Head of caudate nucleus (tissue), 42 donors: ENCODE data around the gene CMTM4.
"Not testable (repeated sequence)": the region's sequence is repeated elsewhere in the genome, so short reads cannot be mapped to it uniquely, and the experiment has no call there.

Experiments
- DNase-seq, 42 donors: peaks; one replicate each; pipeline versions ENCODE4 v3.0.0 to v3.0.0-alpha.2; 2020 to 2021; ENCODE audit warnings: mixed read lengths in 7 of 42
- intact Hi-C: fragments of 100-400 bp; cut with DNase I; formaldehyde crosslinking; loops from one replicate; pipeline ENCODE4 v1.15.0; 2022

Gene CMTM4

GRCh38 chr16:66605979-66606751 is 90.4 kb downstream of the CMTM4 start:
- intact Hi-C loops = loop anchor here (10.0 kb wide), 2 partner anchors 109 to 259 kb away; no protein-coding TSS in a partner anchor
- DNase-seq = peak in 1 of 42 donors; percentile 34

GRCh38 chr16:66605177-66605978 is 91.2 kb downstream of the CMTM4 start:
- intact Hi-C loops = loop anchor here (10.0 kb wide), 2 partner anchors 109 to 259 kb away; no protein-coding TSS in a partner anchor

GRCh38 chr16:66604376-66605176 is 92.0 kb downstream of the CMTM4 start, which contains the start of gene CMTM3:
Gene CMTM3 (plus strand): TSS chr16:66604704. CDS start chr16:66604806, 102 bp downstream.
- DNase-seq = peak in 36 of 42 donors; percentile 23 to 82 (median 54)
- intact Hi-C loops = loop anchor here (5.0 to 10.0 kb wide), 3 partner anchors 110 to 260 kb away; no protein-coding TSS in a partner anchor

More at GRCh38 chr16:66605177-66605978, 91.2 kb downstream of the CMTM4 start:
- peak in 12 of 42 donors; percentile 13 to 54 (median 36) for DNase-seq

- peak in 33 of 42 donors; percentile 19 to 70 (median 45) for DNase-seq
Measured at GRCh38 chr16:66603537-66604375, 92.8 kb downstream of the CMTM4 start.

GRCh38 chr16:66601471-66601870 is 95.1 kb downstream of the CMTM4 start:
- no peak for DNase-seq
- intact Hi-C loops = loop anchor here (5.0 to 10.0 kb wide), 3 partner anchors 113 to 263 kb away; no protein-coding TSS in a partner anchor

More at GRCh38 chr16:66603537-66604375, 92.8 kb downstream of the CMTM4 start:
- intact Hi-C loops = loop anchor here (5.0 to 10.0 kb wide), 3 partner anchors 111 to 261 kb away; no protein-coding TSS in a partner anchor

- intact Hi-C loops = loop anchor here (5.0 to 10.0 kb wide), 3 partner anchors 114 to 264 kb away; no protein-coding TSS in a partner anchor
- DNase-seq = no peak
Measured at GRCh38 chr16:66600477-66600876, 96.1 kb downstream of the CMTM4 start.

GRCh38 chr16:66599726-66600125 is 96.8 kb downstream of the CMTM4 start:
- DNase-seq = no peak
- intact Hi-C loops = loop anchor here (5.0 to 10.0 kb wide), 3 partner anchors 115 to 265 kb away; no protein-coding TSS in a partner anchor

GRCh38 chr16:66598111-66598510 is 98.4 kb downstream of the CMTM4 start:
- intact Hi-C loops = no loop called here
- no peak for DNase-seq

- intact Hi-C loops = no loop called here
- DNase-seq = no peak
Measured at GRCh38 chr16:66596986-66597848, 99.3 kb downstream of the CMTM4 start.

- DNase-seq, intact Hi-C loops: not testable (repeated sequence)
Measured at GRCh38 chr16:66596559-66596958, 100.0 kb downstream of the CMTM4 start.

GRCh38 chr16:66594739-66595138 is 101.8 kb downstream of the CMTM4 start:
- DNase-seq = no peak
- intact Hi-C loops = no loop called here

GRCh38 chr16:66592814-66593213 is 103.7 kb downstream of the CMTM4 start:
- intact Hi-C loops = no loop called here
- DNase-seq = no peak

- intact Hi-C loops = no loop called here
- no peak for DNase-seq
Measured at GRCh38 chr16:66592241-66592640, 104.3 kb downstream of the CMTM4 start.

GRCh38 chr16:66591018-66591417 is 105.5 kb downstream of the CMTM4 start:
- intact Hi-C loops = no loop called here
- DNase-seq = no peak

- no peak for DNase-seq
- intact Hi-C loops = no loop called here
Measured at GRCh38 chr16:66590322-66590721, 106.2 kb downstream of the CMTM4 start.

- peak in 26 of 42 donors; percentile 23 to 61 (median 40) for DNase-seq
Measured at GRCh38 chr16:66588981-66589713, 107.4 kb downstream of the CMTM4 start.

More at GRCh38 chr16:66588981-66589713, 107.4 kb downstream of the CMTM4 start:
- intact Hi-C loops = no loop called here
